HepG2 (cell line): ENCODE measurements around the gene FAM222B. TPM values are rescaled to one million over a fixed set of nuclear protein-coding genes. Genes with fewer than 3 reads are reported as not detected.

Source experiments
- ARID2 ChIP-seq: sonication (generic); formaldehyde crosslinking; IDR thresholded peaks from 2 replicates; pipeline ENCODE4 v1.8.1; 2022; ENCODE audit warnings: mild to moderate bottlenecking, missing genetic modification reagents, borderline replicate concordance
- DNMT3B ChIP-seq: conservative IDR thresholded peaks from 2 replicates; pipeline ENCODE4 v1.6.1; 2016; ENCODE audit warnings: missing biosample characterization, control low read depth
- ELF1 ChIP-seq: sonication (generic); formaldehyde crosslinking; IDR thresholded peaks from 2 replicates; pipeline ENCODE4 v1.4.0; 2020; ENCODE audit warnings: missing genetic modification reagents
- FOXC1 ChIP-seq: sonication (generic); formaldehyde crosslinking; IDR thresholded peaks from 2 replicates; pipeline ENCODE4 v1.8.0; 2022; ENCODE audit warnings: mild to moderate bottlenecking, missing genetic modification reagents, borderline replicate concordance
- KLF16 ChIP-seq, 2 experiments: sonication (generic) in 1 of 2; formaldehyde crosslinking in 1 of 2; IDR thresholded peaks; 2 replicates each; pipeline versions ENCODE4 v1.6.1 to v1.8.0; 2016 to 2023; ENCODE audit warnings: missing genetic modification reagents in 2 of 2, missing compliant biosample characterization in 1 of 2
- MEIS2 ChIP-seq: sonication (generic); formaldehyde crosslinking; IDR thresholded peaks from 2 replicates; pipeline ENCODE4 v1.9.0; 2021; ENCODE audit warnings: mild to moderate bottlenecking, missing genetic modification reagents
- PLRG1 ChIP-seq: fragments of 450-650 bp; conservative IDR thresholded peaks from 2 replicates; pipeline ENCODE4 v1.6.1; 2016
- POLR2AphosphoS5 ChIP-seq: IDR thresholded peaks from 2 replicates; pipeline ENCODE4 v1.6.1; 2012; ENCODE audit warnings: low read depth, low read length
- REL ChIP-seq: sonication (generic); formaldehyde crosslinking; conservative IDR thresholded peaks from 2 replicates; pipeline ENCODE4 v1.8.0; 2022; ENCODE audit warnings: mild to moderate bottlenecking, missing genetic modification reagents, moderate library complexity
- RFXAP ChIP-seq: sonication (generic); formaldehyde crosslinking; IDR thresholded peaks from 2 replicates; pipeline ENCODE4 v1.4.0; 2020; ENCODE audit warnings: missing genetic modification reagents, borderline replicate concordance
- TCF12 ChIP-seq, 2 experiments: fragments of 450-650 bp in 1 of 2; sonication (generic) in 1 of 2; formaldehyde crosslinking in 1 of 2; IDR thresholded peaks; 2 replicates each; pipeline versions ENCODE4 v1.6.1 to v1.8.0; 2017 to 2022; ENCODE audit warnings: antibody characterized with exemption in 1 of 2, mild to moderate bottlenecking in 1 of 2, missing genetic modification reagents in 1 of 2, moderate library complexity in 1 of 2
- ZC3H13 ChIP-seq: sonication (generic); formaldehyde crosslinking; IDR thresholded peaks from 2 replicates; pipeline ENCODE4 v1.8.1; 2023; ENCODE audit warnings: mild to moderate bottlenecking, missing genetic modification reagents, moderate library complexity
- ZNF276 ChIP-seq: sonication (generic); formaldehyde crosslinking; IDR thresholded peaks from 2 replicates; pipeline ENCODE4 v1.4.0; 2020; ENCODE audit warnings: mild to moderate bottlenecking, low read depth, missing genetic modification reagents
- ZNF329 ChIP-seq: sonication (generic); formaldehyde crosslinking; IDR thresholded peaks from 2 replicates; pipeline ENCODE4 v1.9.0; 2021; ENCODE audit warnings: low read depth, mild to moderate bottlenecking, missing genetic modification reagents
- ZNF543 ChIP-seq: sonication (generic); formaldehyde crosslinking; IDR thresholded peaks from 2 replicates; pipeline ENCODE4 v1.4.0; 2020; ENCODE audit warnings: mild to moderate bottlenecking, missing genetic modification reagents
- ZNF558 ChIP-seq: sonication (generic); formaldehyde crosslinking; IDR thresholded peaks from 2 replicates; pipeline ENCODE4 v1.9.0; 2022; ENCODE audit warnings: mild to moderate bottlenecking, missing genetic modification reagents, borderline replicate concordance
- ZNF572 ChIP-seq: sonication (generic); formaldehyde crosslinking; IDR thresholded peaks from 2 replicates; pipeline ENCODE4 v1.5.1; 2020; ENCODE audit warnings: mild to moderate bottlenecking, missing genetic modification reagents
- ZNF614 ChIP-seq: IDR thresholded peaks from 2 replicates; pipeline ENCODE4 v1.6.1; 2018; ENCODE audit warnings: missing biosample characterization, missing genetic modification reagents, inconsistent platforms, borderline replicate concordance
- ZNF687 ChIP-seq: sonication (generic); formaldehyde crosslinking; IDR thresholded peaks from 2 replicates; pipeline ENCODE4 v1.5.1; 2020; ENCODE audit warnings: mild to moderate bottlenecking, missing genetic modification reagents, moderate library complexity
- ZNF790 ChIP-seq: sonication (generic); formaldehyde crosslinking; IDR thresholded peaks from 2 replicates; pipeline ENCODE4 v1.8.0; 2022; ENCODE audit warnings: missing genetic modification reagents, mild to moderate bottlenecking, borderline replicate concordance
- ZNF839 ChIP-seq: sonication (generic); formaldehyde crosslinking; IDR thresholded peaks from 2 replicates; pipeline ENCODE4 v1.4.0; 2020; ENCODE audit warnings: missing genetic modification reagents, mild to moderate bottlenecking, borderline replicate concordance
- polyA plus RNA-seq, 8 experiments: library from polyadenylated mRNA; depleted of rRNA in 3 of 8; stranded (reverse) in 7 of 8; unstranded in 1 of 8; fragments of >200 nt; fragmentation: Illumina TruSeq in 4 of 8; extraction: Trizol in 4 of 8; gene quantifications; 2 replicates each; pipeline versions ENCODE4 v1.2.1 to v1.2.3, GENCODE V29; 2011 to 2016; ENCODE audit warnings: low read depth in 4 of 8, missing spikeins in 1 of 8, mixed read lengths in 1 of 8; ENCODE audit not compliant: insufficient read depth in 1 of 8
- total RNA-seq, 5 experiments: library from RNA; depleted of rRNA; stranded (reverse); fragments of >200 nt; fragmentation: Illumina TruSeq; extraction: Trizol; gene quantifications; 2 replicates each; pipeline ENCODE4 v1.2.3, GENCODE V29; 2016; ENCODE audit warnings: low read depth in 1 of 5
- TF ChIP-seq, protein P1 (sequence below): sonication (generic); formaldehyde crosslinking; IDR thresholded peaks from 2 replicates; pipeline ENCODE4 v1.5.0; 2020; ENCODE audit warnings: mild to moderate bottlenecking, missing genetic modification reagents

The FAM222B gene
- total and polyA plus RNA-seq, 2 of the 13 experiments (the other 11 are each of a cell fraction or from before 2014, with no cell fraction given) = 3.5 to 7.3 TPM

- TF ChIP-seq ZNF276 (0 out of 2 replicates have a peak, but pooled peaks have one; percentile 80), ZNF790 (CRISPR knock-in tag) (peak; percentile 90; the same call in 1 of the 2 replicates), PLRG1 (no peak), ZNF558 (CRISPR knock-in tag) (0 out of 2 replicates have a peak, but pooled peaks have one; percentile 85), REL (CRISPR knock-in tag) (no peak; the same call in 1 of the 2 replicates), ZNF543 (CRISPR knock-in tag) (peak; percentile 82), POLR2AphosphoS5 (peak; percentile 55), MEIS2 (CRISPR knock-in tag) (no peak), ZC3H13 (CRISPR knock-in tag) (peak; percentile 80), TCF12 (IDR thresholded peaks at IDR 0.05) (no peak), TCF12 (CRISPR knock-in tag; IDR thresholded peaks at IDR 0.05) (0 out of 2 replicates have a peak, but pooled peaks have one; percentile 29), ZNF614 (no peak), FOXC1 (CRISPR knock-in tag) (peak; percentile 58; the same call in 1 of the 2 replicates), ZNF329 (CRISPR knock-in tag) (no peak), ZNF572 (CRISPR knock-in tag) (no peak), ZNF839 (peak; percentile 76), ARID2 (CRISPR knock-in tag) (0 out of 2 replicates have a peak, but pooled peaks have one; percentile 74), DNMT3B (CRISPR knock-in tag) (0 out of 2 replicates have a peak, but pooled peaks have one; percentile 17), RFXAP (CRISPR knock-in tag) (no peak), ELF1 (CRISPR knock-in tag) (no peak), ZNF687 (CRISPR knock-in tag) (peak; percentile 93), KLF16 (CRISPR knock-in tag; IDR thresholded peaks at IDR 0.05) (no peak)
- TF ChIP-seq, protein P1, sequence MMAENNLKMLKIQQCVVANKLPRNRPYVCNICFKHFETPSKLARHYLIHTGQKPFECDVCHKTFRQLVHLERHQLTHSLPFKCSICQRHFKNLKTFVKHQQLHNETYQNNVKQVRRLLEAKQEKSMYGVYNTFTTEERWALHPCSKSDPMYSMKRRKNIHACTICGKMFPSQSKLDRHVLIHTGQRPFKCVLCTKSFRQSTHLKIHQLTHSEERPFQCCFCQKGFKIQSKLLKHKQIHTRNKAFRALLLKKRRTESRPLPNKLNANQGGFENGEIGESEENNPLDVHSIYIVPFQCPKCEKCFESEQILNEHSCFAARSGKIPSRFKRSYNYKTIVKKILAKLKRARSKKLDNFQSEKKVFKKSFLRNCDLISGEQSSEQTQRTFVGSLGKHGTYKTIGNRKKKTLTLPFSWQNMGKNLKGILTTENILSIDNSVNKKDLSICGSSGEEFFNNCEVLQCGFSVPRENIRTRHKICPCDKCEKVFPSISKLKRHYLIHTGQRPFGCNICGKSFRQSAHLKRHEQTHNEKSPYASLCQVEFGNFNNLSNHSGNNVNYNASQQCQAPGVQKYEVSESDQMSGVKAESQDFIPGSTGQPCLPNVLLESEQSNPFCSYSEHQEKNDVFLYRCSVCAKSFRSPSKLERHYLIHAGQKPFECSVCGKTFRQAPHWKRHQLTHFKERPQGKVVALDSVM (CRISPR knock-in tag) = peak; percentile 52; the same call in 1 of the 2 replicates
These were observed 116.8 kb downstream of the FAM222B start (continued) for GRCh38 chr17:28725660-28726225.
